KMS-11 (cell line): ENCODE results near the gene HELZ2.
"Not testable (repeated sequence)": the region's sequence is repeated elsewhere in the genome, so short reads cannot be mapped to it uniquely, and the experiment has no call there.

ENCODE experiments used
- H2AFZ ChIP-seq: fragments of 200-600 bp; sonication (generic); 2 replicates; pipeline ENCODE4 v1.6.1; 2016; ENCODE audit warnings: antibody characterized with exemption, mixed run types, low read depth
- H3K27ac ChIP-seq: fragments of 200-600 bp; sonication (generic); 2 replicates; pipeline ENCODE4 v1.6.1; 2016; ENCODE audit warnings: mild to moderate bottlenecking, mixed run types
- H3K27me3 ChIP-seq: fragments of 200-600 bp; sonication (generic); 2 replicates; pipeline ENCODE4 v1.6.1; 2017; ENCODE audit warnings: mild to moderate bottlenecking, low read depth, mixed run types, moderate library complexity; ENCODE audit not compliant: insufficient read depth
- H3K36me3 ChIP-seq: fragments of 200-600 bp; sonication (generic); 2 replicates; pipeline ENCODE4 v1.6.1; 2017; ENCODE audit warnings: mild to moderate bottlenecking, mixed run types; ENCODE audit not compliant: insufficient read depth
- H3K4me1 ChIP-seq: fragments of 200-600 bp; sonication (generic); 2 replicates; pipeline ENCODE4 v1.6.1; 2016; ENCODE audit warnings: mild to moderate bottlenecking, low read depth, mixed run types; ENCODE audit not compliant: poor library complexity, severe bottlenecking
- H3K4me2 ChIP-seq: fragments of 200-600 bp; sonication (generic); 2 replicates; pipeline ENCODE4 v1.7.0; 2016; ENCODE audit warnings: mild to moderate bottlenecking, mixed run types
- H3K4me3 ChIP-seq: fragments of 200-600 bp; sonication (generic); IDR thresholded peaks from 2 replicates; pipeline ENCODE4 v1.6.1; 2017; ENCODE audit warnings: low read depth, low read length, mixed read lengths; ENCODE audit not compliant: insufficient read depth
- H3K79me2 ChIP-seq: fragments of 200-600 bp; sonication (generic); 2 replicates; pipeline ENCODE4 v1.6.1; 2016; ENCODE audit warnings: low read depth, mixed run types; ENCODE audit not compliant: insufficient read depth
- H3K9ac ChIP-seq: fragments of 200-600 bp; sonication (generic); 2 replicates; pipeline ENCODE4 v1.6.1; 2016; ENCODE audit warnings: mild to moderate bottlenecking, mixed run types
- H4K20me1 ChIP-seq: fragments of 200-600 bp; sonication (generic); 2 replicates; pipeline ENCODE4 v1.6.1; 2016; ENCODE audit warnings: mild to moderate bottlenecking, mixed run types; ENCODE audit not compliant: insufficient read depth
- CTCF ChIP-seq: fragments of 200-600 bp; sonication (generic); conservative IDR thresholded peaks from 2 replicates; pipeline ENCODE4 v1.6.1; 2017; ENCODE audit warnings: low read depth, mild to moderate bottlenecking, antibody characterized with exemption, low read length, moderate library complexity, mixed read lengths

Gene HELZ2

GRCh38 chr20:63617092-63617875 is 43.2 kb upstream of the HELZ2 start:
- no peak overlapping the region for H3K9ac ChIP-seq

GRCh38 chr20:63613863-63614594 is 40.0 kb upstream of the HELZ2 start:
- not testable (repeated sequence) for H2AFZ ChIP-seq, H4K20me1 ChIP-seq, H3K79me2 ChIP-seq, H3K9ac ChIP-seq, H3K27ac ChIP-seq, H3K4me3 ChIP-seq, H3K36me3 ChIP-seq, H3K4me2 ChIP-seq, H3K27me3 ChIP-seq, H3K4me1 ChIP-seq

More at GRCh38 chr20:63617092-63617875, 43.2 kb upstream of the HELZ2 start:
- H3K4me2 ChIP-seq = no peak overlapping the region
- H3K4me3 ChIP-seq = no peak overlapping the region
- no peak overlapping the region for H2AFZ ChIP-seq
- H3K36me3 ChIP-seq = 0 out of 2 replicates have a peak, but pooled peaks cover 3% of the 10 kb centered on the region
- no peak overlapping the region for H3K27ac ChIP-seq
- no peaks in the 10 kb centered on the region for H4K20me1 ChIP-seq
- H3K4me1 ChIP-seq = no peaks in the 10 kb centered on the region
- peaks cover 25% of the 10 kb centered on the region for H3K79me2 ChIP-seq
- H3K27me3 ChIP-seq = no peaks in the 10 kb centered on the region
- TF ChIP-seq CTCF = no peak

GRCh38 chr20:63612276-63612931 is 38.4 kb upstream of the HELZ2 start:
- Histone ChIP-seq H3K79me2 (no peaks in the 10 kb centered on the region), H2AFZ (no peak overlapping the region), H3K4me1 (no peaks in the 10 kb centered on the region), H3K27ac (no peak overlapping the region), H4K20me1 (no peaks in the 10 kb centered on the region), H3K36me3 (0 out of 2 replicates have a peak, but pooled peaks cover 3% of the 10 kb centered on the region), H3K9ac (no peak overlapping the region), H3K4me3 (no peak overlapping the region), H3K4me2 (no peak overlapping the region), H3K27me3 (no peaks in the 10 kb centered on the region)
- TF ChIP-seq CTCF = no peak

- Histone ChIP-seq H3K79me2 (no peaks in the 10 kb centered on the region), H4K20me1 (no peaks in the 10 kb centered on the region), H3K4me1 (no peaks in the 10 kb centered on the region), H3K27ac (no peak overlapping the region), H2AFZ (no peak overlapping the region), H3K9ac (no peak overlapping the region), H3K36me3 (0 out of 2 replicates have a peak, but pooled peaks cover 3% of the 10 kb centered on the region), H3K4me3 (no peak overlapping the region), H3K4me2 (no peak overlapping the region), H3K27me3 (no peaks in the 10 kb centered on the region)
- no peak for TF ChIP-seq CTCF
These were observed 37.6 kb upstream of the HELZ2 start for GRCh38 chr20:63611646-63612045.
